ENCODE measurements around the gene FBXO41. TPM values are rescaled to one million over a fixed set of nuclear protein-coding genes. Genes with fewer than 3 reads are reported as not detected.

Gene FBXO41
- total and polyA plus RNA-seq, 9 of the 15 experiments (the other 6 are each of a cell fraction or from before 2014, with no cell fraction given) = 0.21 to 8.2 (median 3.5) TPM

GRCh38 chr2:73260338-73260984 is 23.8 kb downstream of the FBXO41 start (continued):
- TF ChIP-seq, protein P1, sequence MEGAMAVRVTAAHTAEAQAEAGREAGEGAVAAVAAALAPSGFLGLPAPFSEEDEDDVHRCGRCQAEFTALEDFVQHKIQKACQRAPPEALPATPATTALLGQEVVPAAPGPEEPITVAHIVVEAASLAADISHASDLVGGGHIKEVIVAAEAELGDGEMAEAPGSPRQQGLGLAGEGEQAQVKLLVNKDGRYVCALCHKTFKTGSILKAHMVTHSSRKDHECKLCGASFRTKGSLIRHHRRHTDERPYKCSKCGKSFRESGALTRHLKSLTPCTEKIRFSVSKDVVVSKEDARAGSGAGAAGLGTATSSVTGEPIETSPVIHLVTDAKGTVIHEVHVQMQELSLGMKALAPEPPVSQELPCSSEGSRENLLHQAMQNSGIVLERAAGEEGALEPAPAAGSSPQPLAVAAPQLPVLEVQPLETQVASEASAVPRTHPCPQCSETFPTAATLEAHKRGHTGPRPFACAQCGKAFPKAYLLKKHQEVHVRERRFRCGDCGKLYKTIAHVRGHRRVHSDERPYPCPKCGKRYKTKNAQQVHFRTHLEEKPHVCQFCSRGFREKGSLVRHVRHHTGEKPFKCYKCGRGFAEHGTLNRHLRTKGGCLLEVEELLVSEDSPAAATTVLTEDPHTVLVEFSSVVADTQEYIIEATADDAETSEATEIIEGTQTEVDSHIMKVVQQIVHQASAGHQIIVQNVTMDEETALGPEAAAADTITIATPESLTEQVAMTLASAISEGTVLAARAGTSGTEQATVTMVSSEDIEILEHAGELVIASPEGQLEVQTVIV (CRISPR knock-in tag; IDR thresholded peaks at IDR 0.05; ENCODE audit: borderline replicate concordance) = no peak
- TF ChIP-seq, protein P2, sequence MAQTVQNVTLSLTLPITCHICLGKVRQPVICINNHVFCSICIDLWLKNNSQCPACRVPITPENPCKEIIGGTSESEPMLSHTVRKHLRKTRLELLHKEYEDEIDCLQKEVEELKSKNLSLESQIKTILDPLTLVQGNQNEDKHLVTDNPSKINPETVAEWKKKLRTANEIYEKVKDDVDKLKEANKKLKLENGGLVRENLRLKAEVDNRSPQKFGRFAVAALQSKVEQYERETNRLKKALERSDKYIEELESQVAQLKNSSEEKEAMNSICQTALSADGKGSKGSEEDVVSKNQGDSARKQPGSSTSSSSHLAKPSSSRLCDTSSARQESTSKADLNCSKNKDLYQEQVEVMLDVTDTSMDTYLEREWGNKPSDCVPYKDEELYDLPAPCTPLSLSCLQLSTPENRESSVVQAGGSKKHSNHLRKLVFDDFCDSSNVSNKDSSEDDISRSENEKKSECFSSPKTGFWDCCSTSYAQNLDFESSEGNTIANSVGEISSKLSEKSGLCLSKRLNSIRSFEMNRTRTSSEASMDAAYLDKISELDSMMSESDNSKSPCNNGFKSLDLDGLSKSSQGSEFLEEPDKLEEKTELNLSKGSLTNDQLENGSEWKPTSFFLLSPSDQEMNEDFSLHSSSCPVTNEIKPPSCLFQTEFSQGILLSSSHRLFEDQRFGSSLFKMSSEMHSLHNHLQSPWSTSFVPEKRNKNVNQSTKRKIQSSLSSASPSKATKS (CRISPR knock-in tag; IDR thresholded peaks at IDR 0.05) = no peak
- TF ChIP-seq ZNF239 (CRISPR knock-in tag; IDR thresholded peaks at IDR 0.05) (no peak), HNRNPLL (IDR thresholded peaks at IDR 0.05; ENCODE audit: low read depth, low read length, poor library complexity, severe bottlenecking) (no peak), RERE (CRISPR knock-in tag; IDR thresholded peaks at IDR 0.05; ENCODE audit: borderline replicate concordance) (no peak), SOX6 (IDR thresholded peaks at IDR 0.05) (no peak), TOE1 (IDR thresholded peaks at IDR 0.05; ENCODE audit: borderline replicate concordance) (0 out of 2 replicates have a peak, but pooled peaks have one; percentile 17), TOE1 (CRISPR knock-in tag; IDR thresholded peaks at IDR 0.05; ENCODE audit: borderline replicate concordance, low read depth) (no peak), PHB2 (IDR thresholded peaks at IDR 0.05; ENCODE audit: low read depth) (no peak), ZNF41 (CRISPR knock-in tag; conservative IDR thresholded peaks at IDR 0.05) (no peak), FOXA1 (IDR thresholded peaks at IDR 0.05; ENCODE audit: borderline replicate concordance) (no peak), DPF2 (IDR thresholded peaks at IDR 0.05) (no peak), SMARCA5 (IDR thresholded peaks at IDR 0.05) (peak; percentile 26; the same call in 1 of the 2 replicates), RB1 (IDR thresholded peaks at IDR 0.05; ENCODE audit: low read depth) (peak; percentile 19; the same call in 1 of the 2 replicates), CXXC5 (CRISPR knock-in tag; IDR thresholded peaks at IDR 0.05) (no peak), BMI1 (IDR thresholded peaks at IDR 0.05; ENCODE audit: low read length) (no peak), MCM5 (IDR thresholded peaks at IDR 0.05; ENCODE audit: low read depth) (no peak)
- TF ChIP-seq, protein P3, sequence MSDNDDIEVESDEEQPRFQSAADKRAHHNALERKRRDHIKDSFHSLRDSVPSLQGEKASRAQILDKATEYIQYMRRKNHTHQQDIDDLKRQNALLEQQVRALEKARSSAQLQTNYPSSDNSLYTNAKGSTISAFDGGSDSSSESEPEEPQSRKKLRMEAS (CRISPR knock-in tag; IDR thresholded peaks at IDR 0.05) = peak; percentile 77
- TF ChIP-seq, protein P4, sequence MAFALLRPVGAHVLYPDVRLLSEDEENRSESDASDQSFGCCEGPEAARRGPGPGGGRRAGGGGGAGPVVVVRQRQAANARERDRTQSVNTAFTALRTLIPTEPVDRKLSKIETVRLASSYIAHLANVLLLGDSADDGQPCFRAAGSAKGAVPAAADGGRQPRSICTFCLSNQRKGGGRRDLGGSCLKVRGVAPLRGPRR (CRISPR knock-in tag; IDR thresholded peaks at IDR 0.05) = no peak
